HG03196 (cell line): ENCODE data around the gene MYCBP2.
"Not testable (repeated sequence)": the region's sequence is repeated elsewhere in the genome, so short reads cannot be mapped to it uniquely, and the experiment has no call there.

Experiments used
- ATAC-seq: cut with Tn5 transposase; IDR thresholded peaks from one replicate; pipeline ENCODE4 v1.9.1; 2021; ENCODE audit not compliant: unreplicated experiment

The MYCBP2 gene

GRCh38 chr13:77215543-77215942, 111.4 kb downstream of the MYCBP2 start:
- no peak for ATAC-seq

GRCh38 chr13:77213644-77214043, 113.2 kb downstream of the MYCBP2 start:
- no peak for ATAC-seq

GRCh38 chr13:77207943-77208342, 119.0 kb downstream of the MYCBP2 start:
- ATAC-seq = no peak

GRCh38 chr13:77198995-77199394, 127.9 kb downstream of the MYCBP2 start:
- not testable (repeated sequence) for ATAC-seq

GRCh38 chr13:77196052-77196618, 130.8 kb downstream of the MYCBP2 start:
- ATAC-seq = no peak

GRCh38 chr13:77190349-77190958, 136.4 kb downstream of the MYCBP2 start:
- no peak for ATAC-seq

- ATAC-seq = no peak
Measured at GRCh38 chr13:77185721-77186120, 141.2 kb downstream of the MYCBP2 start.

GRCh38 chr13:77184455-77184854, 142.4 kb downstream of the MYCBP2 start:
- peak; percentile 96 for ATAC-seq

GRCh38 chr13:77180011-77180410, 146.9 kb downstream of the MYCBP2 start:
- ATAC-seq = no peak

- no peak for ATAC-seq
Measured at GRCh38 chr13:77177646-77178045, 149.2 kb downstream of the MYCBP2 start.

- no peak for ATAC-seq
Measured at GRCh38 chr13:77176350-77176749, 150.5 kb downstream of the MYCBP2 start.

- no peak for ATAC-seq
Measured at GRCh38 chr13:77172650-77173049, 154.2 kb downstream of the MYCBP2 start.

GRCh38 chr13:77171451-77171850, 155.4 kb downstream of the MYCBP2 start:
- ATAC-seq = no peak

- no peak for ATAC-seq
Measured at GRCh38 chr13:77168237-77168636, 158.7 kb downstream of the MYCBP2 start.

GRCh38 chr13:77150651-77151050, 176.2 kb downstream of the MYCBP2 start:
- ATAC-seq = no peak

- ATAC-seq = no peak
Measured at GRCh38 chr13:77143431-77143830, 183.5 kb downstream of the MYCBP2 start.

GRCh38 chr13:77139306-77139705, 187.6 kb downstream of the MYCBP2 start:
- no peak for ATAC-seq

GRCh38 chr13:77138813-77139212, 188.1 kb downstream of the MYCBP2 start:
- no peak for ATAC-seq

GRCh38 chr13:77136902-77137420, 189.9 kb downstream of the MYCBP2 start:
- ATAC-seq = no peak

- ATAC-seq = no peak
Measured at GRCh38 chr13:77124423-77124822, 202.5 kb downstream of the MYCBP2 start.

GRCh38 chr13:77118134-77118533, 208.8 kb downstream of the MYCBP2 start:
- no peak for ATAC-seq

- ATAC-seq = no peak
Measured at GRCh38 chr13:77114271-77114670, 212.6 kb downstream of the MYCBP2 start.

- no peak for ATAC-seq
Measured at GRCh38 chr13:77113496-77113895, 213.4 kb downstream of the MYCBP2 start.
